Measurements from ENCODE around the gene NUP133.

- TF ChIP-seq CTCF (conservative IDR thresholded peaks at IDR 0.05; ENCODE audit: low read depth, low read length) (no peak), EZH2 (IDR thresholded peaks at IDR 0.05; ENCODE audit: borderline replicate concordance, low read depth, low read length, poor library complexity, severe bottlenecking) (no peak)
These were observed 18.6 kb upstream of the NUP133 start for GRCh38 chr1:229526695-229527094.
